Measurements from ENCODE around the gene LAMC3. TPM values are rescaled to one million over a fixed set of nuclear protein-coding genes. Genes with fewer than 3 reads are reported as not detected.
"Not testable (repeated sequence)": the region's sequence is repeated elsewhere in the genome, so short reads cannot be mapped to it uniquely, and the experiment has no call there.

LAMC3 gene
- total RNA-seq, 3 donors from 2014 or later: 2.1 to 8.5 (median 7.8) TPM

DNA sequence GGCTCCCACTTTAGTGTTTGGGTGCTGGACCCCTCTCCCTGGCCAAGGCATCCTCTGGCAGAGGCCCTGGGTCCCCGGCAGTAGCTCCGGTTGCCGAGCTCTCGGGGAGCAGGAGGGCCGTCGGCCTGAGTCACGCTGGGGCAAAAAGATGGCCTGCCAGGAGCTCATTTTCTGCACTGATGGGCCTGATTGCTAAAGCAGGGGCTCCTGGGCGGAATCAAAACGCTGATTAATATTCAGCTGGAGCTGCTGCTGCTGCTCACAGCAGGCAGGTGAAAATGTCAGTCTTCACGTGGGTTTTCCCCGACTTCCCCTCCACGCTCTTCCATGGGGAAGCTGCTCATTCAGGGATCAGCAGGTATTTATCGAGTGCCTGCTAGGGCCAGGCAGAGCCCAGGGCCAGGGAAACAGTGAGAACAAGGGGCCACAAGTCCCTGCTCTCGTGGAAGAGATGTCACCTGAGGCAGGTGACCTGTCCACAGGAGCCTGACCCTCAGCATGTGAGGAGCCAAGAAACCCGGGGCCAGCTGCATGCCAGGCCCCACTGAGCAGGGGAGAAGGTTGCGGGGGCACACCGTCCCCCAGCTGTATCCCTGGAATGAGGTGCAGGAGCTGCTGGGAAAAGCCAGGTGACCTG is 22.1 kb downstream of the LAMC3 start:
- no peaks in the 10 kb centered on the region for H3K27me3 ChIP-seq
- intact Hi-C loops (cut with DNase I; ENCODE audit: low total_unique reads): no loop called here
- no peaks in the 10 kb centered on the region for H3K36me3 ChIP-seq
- no peaks in the 10 kb centered on the region for H3K4me1 ChIP-seq
- no peak overlapping the region for H3K27ac ChIP-seq
- no peak for DNase-seq (ENCODE audit: low spot score in 2 of 2)
- TF ChIP-seq, protein P1, sequence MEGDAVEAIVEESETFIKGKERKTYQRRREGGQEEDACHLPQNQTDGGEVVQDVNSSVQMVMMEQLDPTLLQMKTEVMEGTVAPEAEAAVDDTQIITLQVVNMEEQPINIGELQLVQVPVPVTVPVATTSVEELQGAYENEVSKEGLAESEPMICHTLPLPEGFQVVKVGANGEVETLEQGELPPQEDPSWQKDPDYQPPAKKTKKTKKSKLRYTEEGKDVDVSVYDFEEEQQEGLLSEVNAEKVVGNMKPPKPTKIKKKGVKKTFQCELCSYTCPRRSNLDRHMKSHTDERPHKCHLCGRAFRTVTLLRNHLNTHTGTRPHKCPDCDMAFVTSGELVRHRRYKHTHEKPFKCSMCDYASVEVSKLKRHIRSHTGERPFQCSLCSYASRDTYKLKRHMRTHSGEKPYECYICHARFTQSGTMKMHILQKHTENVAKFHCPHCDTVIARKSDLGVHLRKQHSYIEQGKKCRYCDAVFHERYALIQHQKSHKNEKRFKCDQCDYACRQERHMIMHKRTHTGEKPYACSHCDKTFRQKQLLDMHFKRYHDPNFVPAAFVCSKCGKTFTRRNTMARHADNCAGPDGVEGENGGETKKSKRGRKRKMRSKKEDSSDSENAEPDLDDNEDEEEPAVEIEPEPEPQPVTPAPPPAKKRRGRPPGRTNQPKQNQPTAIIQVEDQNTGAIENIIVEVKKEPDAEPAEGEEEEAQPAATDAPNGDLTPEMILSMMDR (IDR thresholded peaks at IDR 0.05): no peak
- TF ChIP-seq POLR2AphosphoS5 (IDR thresholded peaks at IDR 0.05) (no peak), POLR2A (IDR thresholded peaks at IDR 0.05) (no peak)
- no peaks in the 10 kb centered on the region for H3K9me3 ChIP-seq
- no peak overlapping the region for H3K4me3 ChIP-seq

DNA sequence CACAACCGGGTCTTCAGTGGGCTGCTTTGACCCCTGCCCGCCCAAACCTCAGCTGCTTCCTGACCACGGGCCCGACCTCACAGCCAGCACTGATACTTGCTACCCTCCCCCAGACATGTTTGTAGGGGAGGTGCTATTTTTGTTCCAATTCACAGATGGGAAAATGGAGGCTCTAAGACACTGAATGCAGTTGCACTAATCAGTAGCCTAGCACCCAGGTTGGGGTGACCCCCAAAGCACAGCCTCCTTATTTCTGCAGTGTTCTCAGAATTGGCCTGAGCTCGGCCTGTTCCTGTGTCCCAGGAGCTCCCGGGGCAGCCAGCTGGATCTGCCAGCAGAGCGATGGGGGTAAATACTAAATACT is 22.6 kb downstream of the LAMC3 start:
- no peak overlapping the region for H3K4me3 ChIP-seq
- no peaks in the 10 kb centered on the region for H3K9me3 ChIP-seq
- H3K36me3 ChIP-seq: no peaks in the 10 kb centered on the region
- no peak for DNase-seq (ENCODE audit: low spot score in 2 of 2)
- no peak overlapping the region for H3K27ac ChIP-seq
- no peaks in the 10 kb centered on the region for H3K4me1 ChIP-seq
- intact Hi-C loops (cut with DNase I; ENCODE audit: low total_unique reads): no loop called here
- H3K27me3 ChIP-seq: no peaks in the 10 kb centered on the region
- TF ChIP-seq POLR2AphosphoS5 (IDR thresholded peaks at IDR 0.05): no peak
- TF ChIP-seq POLR2A (IDR thresholded peaks at IDR 0.05): no peak
- TF ChIP-seq, protein P1 (IDR thresholded peaks at IDR 0.05): no peak

DNA sequence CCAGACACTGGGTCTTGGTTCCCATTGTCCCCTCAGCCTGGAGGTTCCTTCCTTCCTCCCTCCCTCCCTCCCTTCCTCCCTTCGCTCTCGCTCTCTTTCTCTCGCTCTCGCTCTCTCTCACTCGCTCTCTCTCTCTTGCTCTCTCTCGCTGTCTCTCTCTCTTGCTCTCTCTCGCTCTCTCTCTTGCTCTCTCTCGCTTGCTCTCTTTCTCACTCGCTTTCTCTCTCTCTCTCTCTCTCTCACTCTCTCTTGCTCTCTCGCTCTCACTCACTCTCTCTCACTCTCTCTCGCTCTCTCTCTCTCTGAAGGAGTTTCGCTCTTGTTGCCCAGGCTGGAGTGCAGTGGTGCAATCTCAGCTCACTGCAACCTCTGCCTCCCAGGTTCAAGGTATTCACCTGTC is 23.4 kb downstream of the LAMC3 start:
- no peaks in the 10 kb centered on the region for H3K27me3 ChIP-seq
- H3K36me3 ChIP-seq: no peaks in the 10 kb centered on the region
- no peak for TF ChIP-seq POLR2AphosphoS5 (IDR thresholded peaks at IDR 0.05)
- TF ChIP-seq, protein P1 (IDR thresholded peaks at IDR 0.05): no peak
- TF ChIP-seq POLR2A (IDR thresholded peaks at IDR 0.05): no peak
- no peak overlapping the region for H3K27ac ChIP-seq
- H3K4me1 ChIP-seq: peaks cover 0 to 3% of the 10 kb centered on the region in 2 donors
- no peak overlapping the region for H3K4me3 ChIP-seq
- intact Hi-C loops (cut with DNase I; ENCODE audit: low total_unique reads): no loop called here
- H3K9me3 ChIP-seq: no peaks in the 10 kb centered on the region
- DNase-seq (ENCODE audit: low spot score in 2 of 2): no peak

DNA sequence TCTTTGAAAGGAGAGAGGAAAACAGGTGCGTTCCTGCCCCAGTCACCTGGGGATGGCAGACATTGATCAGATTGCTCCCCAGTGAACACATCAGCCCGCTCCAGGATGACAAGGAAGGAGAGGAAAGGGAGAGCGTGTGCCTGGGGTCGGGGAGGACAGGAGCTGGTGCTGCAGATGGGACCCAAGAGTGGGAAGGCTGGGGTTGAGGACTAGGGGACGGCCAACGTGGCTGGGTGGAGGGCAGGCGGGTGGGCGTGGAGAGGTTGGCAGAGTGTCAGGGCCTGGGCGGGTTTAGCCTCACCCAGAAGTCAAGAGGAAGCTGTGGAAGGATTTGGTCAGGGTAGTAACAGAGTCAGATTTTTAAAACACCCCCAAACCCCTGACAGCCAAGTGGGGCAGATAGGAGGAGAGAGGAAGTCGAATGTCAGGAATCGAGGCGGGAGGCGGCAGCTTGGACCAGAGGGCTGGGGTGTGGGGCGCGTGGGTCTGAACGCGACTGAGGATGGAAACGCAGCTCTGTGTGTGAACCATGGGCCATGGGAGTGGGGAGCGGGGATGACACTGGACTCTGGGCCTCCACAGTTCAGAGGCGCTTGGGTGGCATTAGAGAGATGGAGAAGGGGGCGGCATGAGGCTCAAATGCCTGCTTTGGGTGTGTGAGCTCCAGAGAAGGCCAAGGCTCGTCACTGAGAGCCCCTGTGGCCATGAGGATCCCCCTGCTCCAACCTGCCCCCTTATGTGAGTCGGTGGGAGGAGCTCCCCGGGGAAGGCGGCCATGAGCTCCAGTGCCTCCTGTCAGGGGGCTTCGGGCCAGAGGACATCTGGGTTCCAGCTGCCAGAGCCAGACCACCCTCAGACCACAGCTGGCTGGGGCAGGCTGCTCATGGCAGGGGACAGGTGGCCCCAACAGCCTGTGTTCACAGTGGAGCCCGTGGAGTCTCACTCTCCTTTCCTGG is 24.6 kb downstream of the LAMC3 start:
- no peak overlapping the region for H3K4me3 ChIP-seq
- H3K9me3 ChIP-seq: no peaks in the 10 kb centered on the region
- no peak overlapping the region for H3K27ac ChIP-seq
- H3K27me3 ChIP-seq: no peaks in the 10 kb centered on the region
- DNase-seq (ENCODE audit: low spot score in 2 of 2): no peak
- no peaks in the 10 kb centered on the region for H3K36me3 ChIP-seq
- peaks cover 0 to 3% of the 10 kb centered on the region in 2 donors for H3K4me1 ChIP-seq
- intact Hi-C loops (cut with DNase I; ENCODE audit: low total_unique reads): no loop called here
- TF ChIP-seq, protein P1 (IDR thresholded peaks at IDR 0.05): no peak
- TF ChIP-seq POLR2AphosphoS5 (IDR thresholded peaks at IDR 0.05) (no peak), POLR2A (IDR thresholded peaks at IDR 0.05) (no peak)

DNA sequence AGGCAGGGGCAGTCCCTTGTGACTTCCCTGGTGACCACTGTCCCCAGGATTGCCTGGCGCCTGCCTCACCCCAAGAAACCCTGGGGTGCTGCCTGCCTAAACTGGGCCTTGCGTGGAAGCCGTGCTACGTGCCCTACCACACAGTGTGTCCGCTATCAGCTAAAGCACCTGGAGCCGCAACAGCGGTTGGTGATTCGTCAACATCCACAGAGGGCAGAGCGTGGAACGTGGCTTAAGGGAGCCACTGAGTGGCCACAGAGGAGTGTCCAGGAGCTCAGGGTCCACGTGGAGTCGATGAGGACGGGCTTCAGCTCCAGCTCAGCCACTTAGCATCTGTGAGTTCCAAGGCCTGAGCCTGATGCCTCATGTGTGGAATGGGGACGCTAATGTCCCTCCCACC is 25.3 kb downstream of the LAMC3 start:
- no peaks in the 10 kb centered on the region for H3K27me3 ChIP-seq
- H3K27ac ChIP-seq: no peak overlapping the region
- H3K9me3 ChIP-seq: no peaks in the 10 kb centered on the region
- no peaks in the 10 kb centered on the region for H3K36me3 ChIP-seq
- H3K4me3 ChIP-seq: no peak overlapping the region
- intact Hi-C loops (cut with DNase I; ENCODE audit: low total_unique reads): no loop called here
- TF ChIP-seq, protein P1 (IDR thresholded peaks at IDR 0.05): no peak
- TF ChIP-seq POLR2AphosphoS5 (IDR thresholded peaks at IDR 0.05) (no peak), POLR2A (IDR thresholded peaks at IDR 0.05) (no peak)
- H3K4me1 ChIP-seq: peaks cover 0 to 3% of the 10 kb centered on the region in 2 donors
- no peak for DNase-seq (ENCODE audit: low spot score in 2 of 2)

DNA sequence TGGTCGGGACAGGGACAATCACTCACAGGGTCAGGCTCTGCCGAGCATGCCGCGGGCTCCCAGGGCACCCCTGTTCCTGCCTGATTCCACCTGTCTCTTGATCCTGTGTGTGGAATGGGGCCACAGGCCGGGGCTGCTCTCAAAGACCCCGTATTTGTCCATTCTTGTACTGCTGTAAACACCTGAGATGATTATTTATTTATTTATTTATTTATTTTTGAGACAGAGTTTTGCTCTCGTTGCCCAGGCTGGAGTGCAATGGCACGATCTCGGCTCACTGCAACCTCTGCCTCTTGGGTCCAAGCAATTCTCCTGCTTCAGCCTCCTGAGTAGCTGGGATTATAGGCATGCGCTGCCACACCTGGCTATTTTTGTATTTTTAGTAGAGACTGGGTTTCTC is 25.8 kb downstream of the LAMC3 start:
- H3K9me3 ChIP-seq; H3K27me3 ChIP-seq; H3K4me1 ChIP-seq; DNase-seq (ENCODE audit: low spot score in 2 of 2); H3K4me3 ChIP-seq; H3K27ac ChIP-seq; intact Hi-C loops (cut with DNase I; ENCODE audit: low total_unique reads); H3K36me3 ChIP-seq: not testable (repeated sequence)

All from breast epithelium (tissue), 4 donors.